GM21381 (cell line): Measurements from ENCODE around the gene CTIF.

Experiments used
- ATAC-seq: cut with Tn5 transposase; IDR thresholded peaks from one replicate; pipeline ENCODE4 v1.9.1; 2021; ENCODE audit warnings: mild to moderate bottlenecking, moderate library complexity; ENCODE audit not compliant: unreplicated experiment

The CTIF gene

GRCh38 chr18:48838921-48839818, 300.3 kb downstream of the CTIF start:
- ATAC-seq, result no peak

GRCh38 chr18:48839819-48840490, 301.1 kb downstream of the CTIF start:
- no peak for ATAC-seq

- no peak for ATAC-seq
These were observed 301.7 kb downstream of the CTIF start for GRCh38 chr18:48840491-48840877.

GRCh38 chr18:48841381-48842258, 302.8 kb downstream of the CTIF start:
- ATAC-seq, result no peak

GRCh38 chr18:48842259-48843061, 303.6 kb downstream of the CTIF start:
- no peak for ATAC-seq

- ATAC-seq, result no peak
These were observed 304.3 kb downstream of the CTIF start for GRCh38 chr18:48843162-48843561.

- ATAC-seq, result no peak
These were observed 304.8 kb downstream of the CTIF start for GRCh38 chr18:48843596-48843995.

- no peak for ATAC-seq
These were observed 305.4 kb downstream of the CTIF start for GRCh38 chr18:48844271-48844670.

GRCh38 chr18:48845174-48845573, 306.3 kb downstream of the CTIF start:
- no peak for ATAC-seq

- no peak for ATAC-seq
These were observed 307.6 kb downstream of the CTIF start for GRCh38 chr18:48846423-48846932.

- no peak for ATAC-seq
These were observed 309.1 kb downstream of the CTIF start for GRCh38 chr18:48847807-48848486.

- no peak for ATAC-seq
These were observed 309.9 kb downstream of the CTIF start for GRCh38 chr18:48848641-48849143.

GRCh38 chr18:48850822-48851598, 312.2 kb downstream of the CTIF start:
- ATAC-seq, result no peak

- ATAC-seq, result no peak
These were observed 312.7 kb downstream of the CTIF start for GRCh38 chr18:48851599-48851960.

- ATAC-seq, result no peak
These were observed 313.5 kb downstream of the CTIF start for GRCh38 chr18:48852292-48852691.

GRCh38 chr18:48852794-48853193, 314.0 kb downstream of the CTIF start:
- no peak for ATAC-seq

- ATAC-seq, result no peak
These were observed 314.8 kb downstream of the CTIF start for GRCh38 chr18:48853588-48853987.

GRCh38 chr18:48854780-48855179, 315.9 kb downstream of the CTIF start:
- no peak for ATAC-seq
